ENCODE measurements around the gene SLC30A1.

- TF ChIP-seq BRCA1 (IDR thresholded peaks at IDR 0.05; ENCODE audit: low read depth, low read length) (no peak), CTCF (IDR thresholded peaks at IDR 0.05; ENCODE audit: control extremely low read depth in 1 of 3, insufficient read depth in 1 of 3, low read depth in 1 of 3, low read length in 3 of 3) (no peak), POLR2AphosphoS5 (IDR thresholded peaks at IDR 0.05; ENCODE audit: low read depth, low read length) (no peak), CHD1 (IDR thresholded peaks at IDR 0.05; ENCODE audit: low read depth, low read length) (no peak), RAD21 (IDR thresholded peaks at IDR 0.05 in 1 of 2, conservative IDR thresholded peaks at IDR 0.05 in 1 of 2; ENCODE audit: low read depth in 2 of 2, low read length in 2 of 2) (no peak), MAFK (IDR thresholded peaks at IDR 0.05; ENCODE audit: low read depth, low read length) (no peak), POLR2A (IDR thresholded peaks at IDR 0.05; ENCODE audit: control extremely low read depth in 1 of 2, low read depth in 2 of 2, low read length in 2 of 2) (no peak), MAX (IDR thresholded peaks at IDR 0.05) (no peak), USF2 (IDR thresholded peaks at IDR 0.05; ENCODE audit: low read length) (no peak), FOSL1 (IDR thresholded peaks at IDR 0.05; ENCODE audit: insufficient read depth, low read depth, low read length) (no peak), JUND (IDR thresholded peaks at IDR 0.05; ENCODE audit: low read length) (no peak), ATF2 (IDR thresholded peaks at IDR 0.05; ENCODE audit: low read length) (no peak), SUZ12 (IDR thresholded peaks at IDR 0.05; ENCODE audit: low read length) (no peak), ATF3 (IDR thresholded peaks at IDR 0.05; ENCODE audit: insufficient read depth, low read depth, low read length) (no peak)
Measured at GRCh38 chr1:211530102-211530501, 48.9 kb downstream of the SLC30A1 start.
